Measurements from ENCODE around the gene PABPC1L. TPM values are rescaled to one million over a fixed set of nuclear protein-coding genes. Genes with fewer than 3 reads are reported as not detected.

The PABPC1L gene
- total RNA-seq, 1 experiment from 2014 or later: 42.2 TPM

DNA sequence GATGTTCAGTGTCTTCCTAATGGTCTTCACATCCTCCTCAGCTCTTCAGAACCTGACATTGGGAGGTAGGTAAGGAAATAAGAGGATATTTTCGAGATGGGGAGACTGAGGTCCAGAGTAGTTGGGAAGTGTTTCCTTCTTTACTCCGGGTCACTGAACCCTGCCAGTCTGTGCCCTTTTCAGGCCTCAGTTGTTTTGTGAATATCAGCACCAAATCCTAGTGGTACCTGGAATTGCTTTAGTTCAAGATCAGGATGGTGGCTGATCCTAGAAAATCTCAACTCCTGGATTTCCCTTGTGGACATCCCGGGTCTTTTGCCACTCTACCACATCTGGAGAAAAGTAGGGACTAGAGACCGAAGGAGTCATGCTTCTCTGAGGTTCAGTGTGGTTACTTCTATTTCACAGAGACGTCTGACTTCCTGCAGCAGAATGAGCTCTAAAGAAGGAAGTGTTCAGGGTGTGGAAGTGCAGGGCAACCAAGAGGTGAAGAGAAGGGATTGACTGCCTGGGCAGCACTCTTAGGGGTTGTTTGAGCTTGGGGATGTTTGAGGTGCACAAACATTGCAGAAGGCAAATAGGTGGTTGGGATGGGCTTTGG lies 57.4 kb downstream of the PABPC1L start:
- no peaks in the 10 kb centered on the region for H3K9me3 ChIP-seq (ENCODE audit: low read depth, low read length, poor library complexity, severe bottlenecking)
- intact Hi-C loops (cut with micrococcal nuclease; ENCODE audit: unreplicated experiment): no loop called here
- H3K27ac ChIP-seq (ENCODE audit: low read depth, low read length, poor library complexity, severe bottlenecking): peak overlapping the region; percentile 74
- no peaks in the 10 kb centered on the region for H3K27me3 ChIP-seq (replicated peaks; ENCODE audit: insufficient read depth, low read depth, low read length, poor library complexity)
- TF ChIP-seq EZH2 (IDR thresholded peaks at IDR 0.05; ENCODE audit: borderline replicate concordance, low read depth, low read length, poor library complexity, severe bottlenecking) (no peak), CTCF (conservative IDR thresholded peaks at IDR 0.05; ENCODE audit: low read depth, low read length) (no peak)
- H3K4me3 ChIP-seq (ENCODE audit: low read depth, low read length, poor library complexity, severe bottlenecking): peak overlapping the region; percentile 95
- H3K36me3 ChIP-seq (ENCODE audit: insufficient read depth, low read length, poor library complexity, severe bottlenecking): no peaks in the 10 kb centered on the region
- no peak for DNase-seq (ENCODE audit: low spot score)
- ChIA-PET POLR2A (ENCODE audit: low non-redundant PET) (no interaction called here), CTCF (no interaction called here)
- no TSS peak for BruUV-seq (replicated peaks)
- peaks cover 24% of the 10 kb centered on the region for H3K4me1 ChIP-seq (ENCODE audit: insufficient read depth, low read length, poor library complexity, severe bottlenecking)

GRCh38 chr20:44969300-44969894 lies 59.5 kb downstream of the PABPC1L start:
- intact Hi-C loops (cut with micrococcal nuclease; ENCODE audit: unreplicated experiment): no loop called here
- peaks cover 10% of the 10 kb centered on the region for H3K36me3 ChIP-seq (ENCODE audit: insufficient read depth, low read length, poor library complexity, severe bottlenecking)
- TF ChIP-seq EZH2 (IDR thresholded peaks at IDR 0.05; ENCODE audit: borderline replicate concordance, low read depth, low read length, poor library complexity, severe bottlenecking): no peak
- TF ChIP-seq CTCF (conservative IDR thresholded peaks at IDR 0.05; ENCODE audit: low read depth, low read length): no peak
- H3K4me3 ChIP-seq (ENCODE audit: low read depth, low read length, poor library complexity, severe bottlenecking): no peak overlapping the region
- H3K27me3 ChIP-seq (replicated peaks; ENCODE audit: insufficient read depth, low read depth, low read length, poor library complexity): no peaks in the 10 kb centered on the region
- no peaks in the 10 kb centered on the region for H3K9me3 ChIP-seq (ENCODE audit: low read depth, low read length, poor library complexity, severe bottlenecking)
- ChIA-PET POLR2A (ENCODE audit: low non-redundant PET) (no interaction called here), CTCF (no interaction called here)
- no peak overlapping the region for H3K27ac ChIP-seq (ENCODE audit: low read depth, low read length, poor library complexity, severe bottlenecking)
- DNase-seq (ENCODE audit: low spot score): no peak
- BruUV-seq (replicated peaks): no TSS peak
- peaks cover 35% of the 10 kb centered on the region for H3K4me1 ChIP-seq (ENCODE audit: insufficient read depth, low read length, poor library complexity, severe bottlenecking)

GRCh38 chr20:44970243-44970757 lies 60.4 kb downstream of the PABPC1L start:
- H3K4me3 ChIP-seq (ENCODE audit: low read depth, low read length, poor library complexity, severe bottlenecking): no peak overlapping the region
- BruUV-seq (replicated peaks): no TSS peak
- DNase-seq (ENCODE audit: low spot score): no peak
- CTCF ChIA-PET: no interaction called here
- peaks cover 18% of the 10 kb centered on the region for H3K36me3 ChIP-seq (ENCODE audit: insufficient read depth, low read length, poor library complexity, severe bottlenecking)
- H3K9me3 ChIP-seq (ENCODE audit: low read depth, low read length, poor library complexity, severe bottlenecking): no peaks in the 10 kb centered on the region
- H3K27me3 ChIP-seq (replicated peaks; ENCODE audit: insufficient read depth, low read depth, low read length, poor library complexity): no peaks in the 10 kb centered on the region
- peaks cover 35% of the 10 kb centered on the region for H3K4me1 ChIP-seq (ENCODE audit: insufficient read depth, low read length, poor library complexity, severe bottlenecking)
- TF ChIP-seq CTCF (conservative IDR thresholded peaks at IDR 0.05; ENCODE audit: low read depth, low read length) (no peak), EZH2 (IDR thresholded peaks at IDR 0.05; ENCODE audit: borderline replicate concordance, low read depth, low read length, poor library complexity, severe bottlenecking) (no peak)
- POLR2A ChIA-PET (ENCODE audit: low non-redundant PET): no interaction called here
- intact Hi-C loops (cut with micrococcal nuclease; ENCODE audit: unreplicated experiment): no loop called here
- H3K27ac ChIP-seq (ENCODE audit: low read depth, low read length, poor library complexity, severe bottlenecking): no peak overlapping the region

Data from A673 (cell line).